HepG2 (cell line): ENCODE results near the gene VAV2. TPM values are rescaled to one million over a fixed set of nuclear protein-coding genes. Genes with fewer than 3 reads are reported as not detected.

Experiments
- BORCS8-MEF2B ChIP-seq: sonication (generic); formaldehyde crosslinking; IDR thresholded peaks from 2 replicates; pipeline ENCODE4 v1.8.0; 2022; ENCODE audit warnings: mild to moderate bottlenecking, missing genetic modification reagents
- CREM ChIP-seq, 2 experiments: sonication (generic) in 1 of 2; formaldehyde crosslinking in 1 of 2; IDR thresholded peaks; 2 replicates each; pipeline versions ENCODE4 v1.4.0 to v1.6.1; 2016 to 2020; ENCODE audit warnings: antibody characterized with exemption in 1 of 2, mild to moderate bottlenecking in 1 of 2, missing genetic modification reagents in 1 of 2
- DMTF1 ChIP-seq: sonication (generic); formaldehyde crosslinking; IDR thresholded peaks from 2 replicates; pipeline ENCODE4 v1.4.0; 2020; ENCODE audit warnings: mild to moderate bottlenecking, missing genetic modification reagents
- ETV5 ChIP-seq: IDR thresholded peaks from 2 replicates; pipeline ENCODE4 v1.6.1; 2018; ENCODE audit warnings: missing biosample characterization, missing genetic modification reagents, inconsistent platforms, borderline replicate concordance
- FOXP4 ChIP-seq: sonication (generic); formaldehyde crosslinking; IDR thresholded peaks from 2 replicates; pipeline ENCODE4 v1.4.0; 2020; ENCODE audit warnings: missing genetic modification reagents
- GLI4 ChIP-seq: sonication (generic); formaldehyde crosslinking; IDR thresholded peaks from 2 replicates; pipeline ENCODE4 v1.5.1; 2020; ENCODE audit warnings: missing genetic modification reagents, mild to moderate bottlenecking, moderate library complexity, borderline replicate concordance
- HOXA3 ChIP-seq: sonication (generic); formaldehyde crosslinking; IDR thresholded peaks from 2 replicates; pipeline ENCODE4 v1.5.0; 2020; ENCODE audit warnings: missing genetic modification reagents
- HOXD1 ChIP-seq: sonication (generic); formaldehyde crosslinking; IDR thresholded peaks from 2 replicates; pipeline ENCODE4 v1.5.0; 2020; ENCODE audit warnings: missing genetic modification reagents
- KAT8 ChIP-seq: IDR thresholded peaks from 2 replicates; pipeline ENCODE4 v1.6.1; 2016; ENCODE audit warnings: missing genetic modification reagents, missing compliant biosample characterization
- NPAS2 ChIP-seq: sonication (generic); formaldehyde crosslinking; IDR thresholded peaks from 2 replicates; pipeline ENCODE4 v1.8.0; 2022; ENCODE audit warnings: mild to moderate bottlenecking, missing genetic modification reagents, borderline replicate concordance
- POLR2G ChIP-seq: fragments of 200-400 bp; formaldehyde crosslinking; IDR thresholded peaks from 2 replicates; pipeline ENCODE4 v1.6.1; 2018; ENCODE audit warnings: mild to moderate bottlenecking, low read depth, low read length, moderate library complexity
- THAP7 ChIP-seq: sonication (generic); formaldehyde crosslinking; IDR thresholded peaks from 2 replicates; pipeline ENCODE4 v1.8.1; 2023; ENCODE audit warnings: mild to moderate bottlenecking, missing genetic modification reagents
- ZBTB34 ChIP-seq: sonication (generic); formaldehyde crosslinking; IDR thresholded peaks from 2 replicates; pipeline ENCODE4 v1.8.0; 2022; ENCODE audit warnings: mild to moderate bottlenecking, missing genetic modification reagents
- ZBTB7B ChIP-seq: sonication (generic); formaldehyde crosslinking; IDR thresholded peaks from 2 replicates; pipeline ENCODE4 v1.4.0; 2020; ENCODE audit warnings: missing genetic modification reagents
- ZMYM4 ChIP-seq: sonication (generic); formaldehyde crosslinking; IDR thresholded peaks from 2 replicates; pipeline ENCODE4 v1.8.1; 2023; ENCODE audit warnings: mild to moderate bottlenecking, missing genetic modification reagents
- ZNF136 ChIP-seq: sonication (generic); formaldehyde crosslinking; IDR thresholded peaks from 2 replicates; pipeline ENCODE4 v1.8.1; 2022; ENCODE audit warnings: low read depth, mild to moderate bottlenecking, moderate library complexity, missing genetic modification reagents
- ZNF296 ChIP-seq: sonication (generic); formaldehyde crosslinking; conservative IDR thresholded peaks from 2 replicates; pipeline ENCODE4 v1.5.0; 2020; ENCODE audit warnings: mild to moderate bottlenecking, missing genetic modification reagents
- ZNF33B ChIP-seq: sonication (generic); formaldehyde crosslinking; IDR thresholded peaks from 2 replicates; pipeline ENCODE4 v1.5.1; 2020; ENCODE audit warnings: mild to moderate bottlenecking, missing genetic modification reagents
- ZNF430 ChIP-seq: sonication (generic); formaldehyde crosslinking; IDR thresholded peaks from 2 replicates; pipeline ENCODE4 v1.9.0; 2021; ENCODE audit warnings: mild to moderate bottlenecking, missing genetic modification reagents
- ZNF44 ChIP-seq: sonication (generic); formaldehyde crosslinking; IDR thresholded peaks from 2 replicates; pipeline ENCODE4 v1.5.1; 2020; ENCODE audit warnings: mild to moderate bottlenecking, missing genetic modification reagents
- ZNF460 ChIP-seq: sonication (generic); formaldehyde crosslinking; IDR thresholded peaks from 2 replicates; pipeline ENCODE4 v1.5.1; 2020; ENCODE audit warnings: missing genetic modification reagents, mild to moderate bottlenecking, borderline replicate concordance
- ZNF576 ChIP-seq: sonication (generic); formaldehyde crosslinking; IDR thresholded peaks from 2 replicates; pipeline ENCODE4 v1.4.0; 2020; ENCODE audit warnings: mild to moderate bottlenecking, missing genetic modification reagents
- polyA plus RNA-seq, 8 experiments: library from polyadenylated mRNA; depleted of rRNA in 3 of 8; stranded (reverse) in 7 of 8; unstranded in 1 of 8; fragments of >200 nt; fragmentation: Illumina TruSeq in 4 of 8; extraction: Trizol in 4 of 8; gene quantifications; 2 replicates each; pipeline versions ENCODE4 v1.2.1 to v1.2.3, GENCODE V29; 2011 to 2016; ENCODE audit warnings: low read depth in 4 of 8, missing spikeins in 1 of 8, mixed read lengths in 1 of 8; ENCODE audit not compliant: insufficient read depth in 1 of 8
- total RNA-seq, 5 experiments: library from RNA; depleted of rRNA; stranded (reverse); fragments of >200 nt; fragmentation: Illumina TruSeq; extraction: Trizol; gene quantifications; 2 replicates each; pipeline ENCODE4 v1.2.3, GENCODE V29; 2016; ENCODE audit warnings: low read depth in 1 of 5

VAV2 gene
- total and polyA plus RNA-seq, 2 of the 13 experiments (the other 11 are each of a cell fraction or from before 2014, with no cell fraction given): 22.5 to 22.9 TPM

GRCh38 chr9:133992780-133993634 lies 883 bp upstream of the VAV2 start (continued):
- TF ChIP-seq HOXD1 (no peak), KAT8 (CRISPR knock-in tag) (peak; percentile 39; the same call in 1 of the 2 replicates), NPAS2 (CRISPR knock-in tag) (0 out of 2 replicates have a peak, but pooled peaks have one; percentile 48), POLR2G (peak; percentile 76), ZNF296 (CRISPR knock-in tag) (0 out of 2 replicates have a peak, but pooled peaks have one; percentile 69), DMTF1 (0 out of 2 replicates have a peak, but pooled peaks have one; percentile 50), CREM (IDR thresholded peaks at IDR 0.05) (no peak), CREM (CRISPR knock-in tag; IDR thresholded peaks at IDR 0.05) (no peak), ZNF576 (peak; percentile 66; the same call in 1 of the 2 replicates), FOXP4 (CRISPR knock-in tag) (peak; percentile 25; the same call in 1 of the 2 replicates), BORCS8-MEF2B (CRISPR knock-in tag) (peak; percentile 25; the same call in 1 of the 2 replicates), ZNF430 (CRISPR knock-in tag) (peak; percentile 73; the same call in 1 of the 2 replicates), ETV5 (CRISPR knock-in tag) (peak; percentile 85), ZBTB7B (peak; percentile 64), ZNF460 (CRISPR knock-in tag) (no peak), ZBTB34 (CRISPR knock-in tag) (no peak), GLI4 (CRISPR knock-in tag) (peak; percentile 79; the same call in 1 of the 2 replicates), ZMYM4 (peak; percentile 58; the same call in 1 of the 2 replicates), ZNF136 (CRISPR knock-in tag) (peak; percentile 93), HOXA3 (CRISPR knock-in tag) (peak; percentile 19; the same call in 1 of the 2 replicates), ZNF33B (CRISPR knock-in tag) (peak; percentile 89; the same call in 1 of the 2 replicates), ZNF44 (CRISPR knock-in tag) (peak; percentile 78; the same call in 1 of the 2 replicates), THAP7 (CRISPR knock-in tag) (peak; percentile 29; the same call in 1 of the 2 replicates)
